Stimulated activated CD8-positive, alpha-beta memory T cell treated with anti-CD3 and anti-CD28 coated beads, Interleukin-4, amount 100 ng/mL, for 24 hours (primary cell): ENCODE data around the gene CACNA2D3.

Experiments used
- DNase-seq: peaks from one replicate; pipeline ENCODE4 v3.0.0-alpha.2; 2020; ENCODE audit warnings: low read depth

CACNA2D3 gene

DNA sequence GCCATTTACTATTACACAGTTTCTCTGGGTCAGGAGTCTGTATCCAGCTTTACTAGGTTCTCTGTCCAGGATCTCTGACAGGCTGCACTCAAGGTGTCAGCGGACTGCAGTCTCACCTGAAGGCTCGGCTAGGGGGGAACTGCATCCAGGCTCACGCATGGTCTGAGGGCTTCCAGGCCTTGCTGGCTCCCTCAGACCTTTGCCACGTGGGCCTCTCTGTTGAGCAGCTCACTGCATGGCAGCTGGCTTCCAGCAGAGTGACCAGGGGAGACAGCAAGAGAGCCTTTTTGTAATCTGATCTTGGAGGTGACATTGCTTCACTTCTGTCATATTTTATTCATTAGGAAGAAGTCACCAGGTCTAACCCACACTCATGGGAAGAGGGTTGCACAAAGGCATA is 152.3 kb downstream of the CACNA2D3 start:
- no peak for DNase-seq

DNA sequence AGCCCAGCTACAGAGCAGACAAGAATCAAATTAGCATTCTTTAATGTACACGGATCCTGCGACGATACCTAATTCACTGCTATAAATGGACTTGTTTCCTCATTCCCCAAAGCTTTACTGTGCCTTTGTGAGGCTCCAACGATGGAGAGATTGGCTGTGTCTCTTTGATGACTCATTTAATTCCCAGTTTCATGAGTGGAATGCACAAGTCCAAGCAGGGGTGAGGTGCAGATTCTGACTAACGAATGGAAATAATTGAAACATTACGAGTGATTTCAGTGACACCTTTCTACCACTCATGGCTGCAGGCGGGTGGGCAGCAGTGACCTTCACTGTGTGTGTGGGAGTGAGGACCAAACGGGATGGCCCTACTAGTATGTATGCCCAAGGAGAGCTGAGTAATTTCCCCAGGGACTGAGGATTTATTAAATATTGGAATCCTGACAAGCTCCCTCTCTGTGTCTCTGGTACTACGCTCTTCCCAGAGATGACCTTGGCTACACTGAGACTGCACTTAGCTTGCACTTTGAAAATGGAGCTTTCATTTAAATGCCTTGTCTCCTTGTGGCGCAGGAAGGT is 156.7 kb downstream of the CACNA2D3 start:
- no peak for DNase-seq

DNA sequence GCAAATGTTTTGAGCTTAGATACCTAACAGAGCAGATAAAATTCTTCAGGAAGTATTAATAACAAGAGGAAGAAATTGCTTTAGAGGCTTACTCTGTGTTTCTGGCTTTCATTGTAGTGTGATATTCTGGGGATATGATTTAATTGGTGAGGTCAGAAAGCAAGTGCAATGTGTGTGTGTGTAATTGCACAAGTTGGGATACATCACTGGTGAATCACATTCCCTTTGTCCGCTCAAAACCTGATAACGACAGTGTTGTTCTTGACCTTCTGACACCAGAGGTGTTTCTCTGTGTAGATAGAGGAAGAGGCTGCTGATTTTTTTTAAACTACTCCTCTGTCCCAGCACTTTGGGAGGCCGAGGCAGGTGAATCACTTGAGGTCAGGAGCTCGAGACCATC is 161.1 kb downstream of the CACNA2D3 start:
- DNase-seq: no peak

DNA sequence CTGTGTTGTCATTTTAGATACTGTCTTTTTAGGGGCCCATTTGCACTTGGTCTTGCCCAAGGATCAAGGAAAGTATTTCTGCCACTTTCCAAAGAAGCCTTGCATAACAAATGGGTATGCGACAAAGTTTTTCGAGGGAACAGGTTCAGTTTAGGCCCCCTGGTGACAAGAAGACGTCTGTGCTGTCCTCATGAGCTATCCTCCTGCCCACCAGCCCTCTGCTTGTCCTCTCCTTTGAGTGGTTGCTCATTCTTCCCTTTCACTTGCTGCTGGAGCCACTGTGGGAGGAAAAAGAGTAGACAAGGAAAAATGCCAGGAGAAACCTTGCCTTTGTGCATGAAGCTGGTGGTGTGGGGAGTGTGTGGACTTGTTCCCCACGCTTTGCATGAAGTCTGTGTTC is 171.9 kb downstream of the CACNA2D3 start:
- DNase-seq: no peak

DNA sequence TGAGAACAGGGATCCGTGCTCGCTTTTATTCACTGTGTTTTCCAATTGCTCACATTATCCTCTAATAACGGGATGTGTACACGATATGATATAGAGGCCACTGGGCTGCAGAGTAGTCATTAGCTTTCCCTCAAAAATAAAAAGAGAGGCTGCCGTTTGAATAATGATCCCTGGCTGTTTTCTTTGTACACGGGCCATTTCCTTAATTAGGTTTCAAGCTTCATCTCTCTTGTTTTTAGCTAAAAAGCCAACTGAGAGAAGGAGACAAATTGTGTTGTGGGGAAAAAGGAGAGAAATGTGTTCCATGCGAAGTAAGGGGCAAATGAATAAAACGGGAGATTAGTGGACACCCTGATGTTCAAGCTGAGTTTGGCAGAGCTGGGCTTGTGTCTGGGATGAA is 174.2 kb downstream of the CACNA2D3 start:
- no peak for DNase-seq

DNA sequence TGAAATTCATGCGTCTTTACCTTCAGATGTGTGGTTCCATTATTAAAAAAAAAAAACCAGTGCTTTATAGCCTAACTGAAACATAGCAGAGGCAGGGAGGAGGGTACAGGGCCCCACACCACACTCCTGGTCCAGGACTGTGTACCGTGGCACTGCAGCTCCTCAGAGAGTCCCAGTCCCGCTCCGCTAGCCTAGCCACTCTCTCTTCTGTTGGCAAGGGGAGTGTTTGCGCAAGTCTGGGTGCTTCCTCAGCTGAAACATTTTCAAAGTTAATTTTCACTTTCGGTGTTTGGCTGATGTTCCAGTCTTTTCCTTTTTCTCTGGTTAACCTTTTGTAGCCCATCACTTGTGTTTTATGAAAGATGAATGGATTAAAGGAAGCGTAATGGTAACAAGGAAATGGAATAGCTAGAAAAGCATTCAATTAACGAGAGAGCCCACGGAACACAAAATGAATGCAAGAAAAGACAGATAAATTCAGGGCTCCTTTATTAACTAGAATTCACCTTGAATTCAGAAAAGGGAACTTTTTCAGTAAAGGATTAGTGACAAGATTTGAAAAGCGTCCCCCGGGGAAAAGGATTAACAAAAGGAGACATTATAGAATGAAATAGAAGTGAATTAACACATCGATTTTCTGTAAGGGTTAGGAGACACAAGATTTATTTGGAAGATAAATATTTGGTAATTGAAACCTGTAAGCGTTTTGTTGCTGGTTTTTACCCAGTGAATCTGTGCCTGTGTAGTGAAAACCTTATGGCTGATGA is 177.0 kb downstream of the CACNA2D3 start:
- no peak for DNase-seq

DNA sequence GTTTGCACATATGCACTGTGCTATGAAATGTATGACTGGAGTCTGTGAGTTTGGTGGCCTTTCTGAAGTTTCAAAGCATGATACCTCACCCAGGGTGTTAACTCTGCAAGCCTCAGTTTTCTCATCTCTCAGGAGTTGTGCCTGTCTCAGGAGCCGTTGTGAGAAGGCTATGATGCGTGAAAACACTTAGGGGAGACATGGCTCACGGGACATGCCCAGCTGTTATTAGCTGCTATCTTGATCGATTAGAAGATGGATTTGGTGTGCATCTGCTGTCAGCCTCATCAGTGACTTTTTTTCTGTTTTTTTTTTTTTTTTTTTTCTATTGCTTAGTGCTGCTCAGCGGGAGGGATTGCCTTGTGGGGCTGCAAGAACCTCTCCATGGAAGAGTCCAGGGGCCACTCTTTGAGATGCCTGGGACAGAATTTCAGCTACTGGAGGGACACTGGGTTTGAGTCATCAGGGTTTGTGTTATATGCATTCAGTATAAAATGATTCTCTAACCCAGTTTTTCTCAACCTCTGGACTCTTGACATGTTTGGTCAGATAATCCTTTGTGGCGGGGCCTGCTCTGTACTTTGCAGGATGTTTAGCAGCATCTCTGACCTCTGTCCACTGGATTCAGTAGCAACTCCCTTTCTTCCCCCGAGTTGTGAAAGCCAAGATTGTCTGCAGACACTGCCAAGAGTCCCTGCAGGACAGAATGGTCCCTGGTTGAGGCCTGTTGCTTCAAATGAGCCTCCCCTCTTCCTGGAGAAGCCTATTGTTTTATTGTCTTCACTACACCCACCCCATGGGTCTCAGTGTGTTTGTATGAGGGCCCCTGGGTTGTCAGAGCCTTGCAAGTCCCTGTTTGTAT is 181.4 kb downstream of the CACNA2D3 start:
- no peak for DNase-seq

DNA sequence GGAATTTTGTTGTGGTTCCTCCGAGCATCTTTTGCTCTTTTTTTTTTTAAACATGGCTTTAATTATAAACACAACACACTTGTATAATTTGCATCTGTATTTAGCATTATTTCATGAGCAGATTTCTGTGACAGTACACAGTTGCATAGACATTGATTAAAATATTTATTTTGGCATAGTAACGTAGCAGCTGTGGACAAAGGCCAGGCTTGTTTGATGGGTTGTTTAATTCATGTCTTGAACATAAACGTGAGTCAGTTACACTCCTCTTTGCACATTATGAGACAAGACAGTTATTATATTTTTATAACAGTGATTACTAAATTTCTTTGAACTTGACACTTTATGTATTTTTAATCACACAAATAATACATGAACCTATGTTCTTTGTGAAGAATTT is 182.5 kb downstream of the CACNA2D3 start:
- no peak for DNase-seq

DNA sequence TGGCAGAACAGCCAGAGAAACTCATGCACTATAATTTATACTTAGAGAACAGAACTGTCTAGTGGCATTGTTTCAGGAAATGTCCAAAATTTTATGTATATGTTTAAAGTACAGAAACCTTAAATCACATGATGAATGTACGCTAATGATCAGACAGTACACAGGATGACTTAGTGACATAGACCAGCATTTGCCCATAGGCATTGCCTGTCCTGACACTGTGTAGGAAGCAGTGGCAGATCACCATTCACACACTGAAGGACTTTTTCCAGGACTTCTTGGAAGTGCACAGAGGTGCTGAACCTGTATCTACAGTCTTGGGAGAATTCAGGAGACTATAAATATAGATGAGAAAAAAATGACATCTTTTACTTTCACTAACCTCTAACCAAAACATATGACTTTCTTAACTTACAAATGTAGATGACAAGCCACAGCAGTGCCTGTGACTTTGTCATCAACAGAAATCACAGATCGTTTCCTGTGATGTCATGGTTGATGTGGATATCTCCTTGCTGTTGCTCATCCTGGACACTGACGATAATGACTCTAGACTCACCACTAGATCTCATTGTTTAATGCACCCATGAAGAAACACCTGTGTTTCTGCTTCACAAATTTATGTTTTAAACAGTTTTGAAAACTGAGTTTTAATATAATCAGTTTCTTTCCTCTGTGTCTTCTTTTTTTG is 183.2 kb downstream of the CACNA2D3 start:
- no peak for DNase-seq

DNA sequence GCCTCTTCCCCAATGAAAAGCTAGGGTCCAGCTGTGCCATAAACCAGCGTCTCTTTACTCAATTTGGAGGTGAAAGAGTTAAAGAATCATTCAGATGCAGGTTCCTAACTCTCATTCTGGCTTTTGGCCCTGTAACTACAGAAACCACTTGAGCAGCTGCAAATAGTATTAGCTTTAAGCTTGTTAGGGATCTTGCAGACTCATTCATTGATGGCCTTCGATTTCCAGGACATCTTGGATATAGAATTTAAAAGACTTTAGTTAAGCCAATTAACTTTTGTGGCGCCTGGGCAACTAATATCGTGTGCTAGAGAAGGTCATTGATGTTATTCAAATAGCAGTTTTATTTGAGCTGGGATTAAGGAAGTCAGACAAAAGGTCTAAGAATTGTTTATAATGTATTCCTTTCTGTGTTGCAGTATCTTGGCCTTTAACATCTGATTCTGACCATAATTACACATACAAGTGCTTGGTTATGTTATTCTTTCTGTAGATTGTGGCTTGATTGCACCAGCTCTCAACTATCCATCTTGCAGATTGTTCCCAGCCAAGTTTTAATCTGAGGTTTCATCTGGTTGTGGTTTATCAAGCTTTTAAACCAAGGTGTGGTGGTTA is 185.3 kb downstream of the CACNA2D3 start:
- no peak for DNase-seq

DNA sequence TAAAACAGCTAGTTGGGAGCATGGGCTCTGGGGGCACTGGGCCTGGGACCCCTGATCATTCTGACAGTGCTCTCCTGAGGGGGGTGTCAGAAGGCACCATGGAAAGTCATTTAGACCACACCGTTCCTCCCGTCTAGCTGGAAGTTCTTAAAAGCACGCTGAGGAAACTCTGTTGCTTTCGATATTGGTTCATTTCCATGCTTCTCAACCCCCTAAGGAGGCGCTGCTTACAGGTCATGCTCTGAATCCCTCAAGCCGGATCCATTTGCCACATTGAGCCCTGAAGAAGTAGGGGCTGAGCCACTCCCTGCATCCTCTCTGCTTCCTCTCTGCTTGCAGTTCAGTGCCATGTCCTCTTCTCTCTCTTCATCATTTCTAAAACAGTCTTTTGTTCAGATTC is 187.2 kb downstream of the CACNA2D3 start:
- no peak for DNase-seq

DNA sequence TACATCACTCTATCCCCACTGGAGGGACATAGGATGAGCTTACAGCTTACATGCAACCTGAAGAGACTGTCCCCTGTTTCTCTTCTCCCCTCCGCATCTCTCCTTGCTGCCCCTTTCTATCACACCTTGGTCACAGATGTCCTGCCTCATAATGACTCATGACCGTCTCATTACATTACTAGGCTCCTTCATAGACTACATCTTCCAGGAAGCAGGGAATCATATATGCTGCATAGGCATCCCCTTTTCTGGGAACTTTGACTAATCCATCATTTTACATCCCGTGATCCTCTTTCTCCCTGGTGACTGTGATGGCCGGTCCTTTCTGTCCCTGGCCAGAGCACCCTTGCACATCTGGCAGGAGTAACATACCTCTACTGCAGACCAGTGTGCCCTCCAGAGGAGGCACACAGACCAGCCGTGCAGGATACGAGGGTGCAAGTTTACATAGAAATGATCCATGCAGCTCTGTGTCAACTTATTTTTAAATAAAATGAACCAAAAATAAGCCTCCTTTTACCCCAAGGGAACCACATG is 188.9 kb downstream of the CACNA2D3 start:
- DNase-seq: no peak

DNA sequence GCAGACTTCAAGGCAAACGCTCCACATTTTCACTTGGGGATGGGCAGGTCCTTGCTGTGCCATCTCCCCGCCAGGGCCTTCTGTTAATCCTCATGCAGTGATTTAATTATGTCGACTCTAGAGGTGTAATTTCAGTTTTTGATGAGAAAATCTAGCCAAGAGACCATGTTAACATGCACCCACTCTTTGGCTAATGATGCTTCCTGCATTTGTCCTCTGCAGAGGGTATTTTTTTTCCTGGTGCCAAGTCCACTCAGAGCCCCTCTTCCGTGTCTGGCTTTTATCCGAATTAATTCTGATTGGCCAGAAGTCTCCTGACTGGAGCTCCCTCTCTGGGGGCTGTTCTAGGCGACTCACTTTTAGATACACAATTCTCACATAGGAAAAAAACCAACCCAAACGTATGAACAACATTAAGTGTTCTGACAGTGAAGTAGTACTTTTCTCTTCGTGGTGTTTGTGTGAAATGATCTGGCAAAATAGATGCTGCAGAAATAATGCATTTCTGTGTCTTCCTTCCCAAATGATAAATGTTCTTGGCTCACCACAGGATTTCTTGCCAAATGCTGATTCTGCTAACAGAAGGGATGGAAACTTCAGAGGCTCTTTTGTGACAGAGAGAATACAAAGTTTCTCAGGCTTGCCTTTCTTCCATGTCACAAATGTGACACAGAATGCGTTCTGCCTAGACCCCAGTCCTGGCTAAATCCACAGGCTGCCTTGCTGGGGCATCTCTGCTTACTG is 190.0 kb downstream of the CACNA2D3 start:
- no peak for DNase-seq

DNA sequence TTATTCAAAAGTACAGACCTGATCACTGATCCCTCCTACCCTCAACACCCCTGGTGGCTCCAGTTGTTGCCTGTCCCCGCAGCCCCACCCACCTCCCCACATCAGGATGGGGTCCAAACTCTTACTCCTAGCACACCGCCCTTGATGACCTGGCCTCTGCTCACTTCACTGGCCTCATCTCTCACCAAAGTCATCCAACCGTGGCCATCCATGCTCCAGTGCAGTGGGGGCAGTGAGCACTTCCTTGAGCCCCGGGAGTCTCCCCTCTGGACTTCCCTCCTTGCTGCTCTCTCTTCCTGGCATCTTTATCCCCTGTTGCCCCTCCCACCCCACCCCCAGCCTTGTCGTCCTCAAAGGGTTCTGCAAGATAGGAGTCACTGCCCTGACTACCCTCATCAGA is 191.1 kb downstream of the CACNA2D3 start:
- DNase-seq: no peak

DNA sequence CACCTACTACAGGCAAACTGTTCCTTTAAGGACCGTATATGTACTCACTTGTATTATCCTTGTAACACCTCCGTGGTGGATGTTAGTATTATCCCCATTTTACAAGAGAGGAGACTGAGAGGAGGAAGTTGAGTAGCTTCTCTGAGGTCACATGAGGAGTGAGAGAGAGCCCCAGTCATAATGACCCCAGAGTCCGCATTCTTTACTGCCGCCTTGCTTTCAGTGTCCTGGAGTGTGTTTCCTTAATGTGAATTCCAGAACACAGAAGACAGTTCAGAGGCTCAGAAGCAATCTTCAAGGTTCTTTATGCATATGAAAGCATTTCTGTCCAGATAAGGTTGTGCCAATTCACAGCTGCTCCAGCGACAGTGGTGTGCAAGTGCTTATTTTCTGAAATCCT is 199.2 kb downstream of the CACNA2D3 start:
- no peak for DNase-seq

DNA sequence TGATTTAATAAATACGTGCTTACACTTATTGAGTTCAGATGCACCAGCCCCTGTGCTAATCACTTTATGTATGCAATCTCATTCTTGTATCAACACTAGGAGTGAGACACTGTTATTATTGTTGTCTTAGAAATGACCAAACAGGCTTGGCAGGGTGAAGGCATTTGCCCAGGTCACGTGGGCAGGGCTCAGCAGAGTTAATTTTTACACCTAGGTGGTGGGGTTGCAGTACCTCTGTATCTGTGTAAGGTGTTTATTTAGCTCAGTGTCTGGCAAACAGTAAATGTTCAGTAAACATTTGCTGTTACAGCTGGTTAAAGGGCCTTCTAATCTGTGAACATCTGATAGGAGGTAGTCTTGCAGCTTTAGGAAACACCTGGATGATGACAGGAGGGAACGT is 200.0 kb downstream of the CACNA2D3 start:
- DNase-seq: no peak

DNA sequence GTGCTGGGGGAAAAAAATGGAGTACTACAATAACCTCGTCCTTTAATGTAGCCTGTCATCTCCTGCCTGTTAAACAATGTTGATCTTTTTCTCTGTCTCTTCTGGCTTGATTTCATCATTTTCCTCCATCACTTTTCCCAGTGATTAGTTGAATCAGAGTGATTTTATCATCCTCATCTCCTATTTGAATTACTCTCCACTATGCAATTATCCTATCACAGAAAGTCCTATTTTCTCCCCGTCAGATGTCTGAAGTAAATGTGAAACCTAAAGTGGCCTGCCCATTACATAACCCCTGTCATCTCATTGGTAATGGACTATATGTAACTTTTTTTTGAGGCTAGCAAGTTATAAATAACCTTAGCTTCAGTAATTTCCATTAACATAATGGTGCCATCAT is 201.8 kb downstream of the CACNA2D3 start:
- no peak for DNase-seq

DNA sequence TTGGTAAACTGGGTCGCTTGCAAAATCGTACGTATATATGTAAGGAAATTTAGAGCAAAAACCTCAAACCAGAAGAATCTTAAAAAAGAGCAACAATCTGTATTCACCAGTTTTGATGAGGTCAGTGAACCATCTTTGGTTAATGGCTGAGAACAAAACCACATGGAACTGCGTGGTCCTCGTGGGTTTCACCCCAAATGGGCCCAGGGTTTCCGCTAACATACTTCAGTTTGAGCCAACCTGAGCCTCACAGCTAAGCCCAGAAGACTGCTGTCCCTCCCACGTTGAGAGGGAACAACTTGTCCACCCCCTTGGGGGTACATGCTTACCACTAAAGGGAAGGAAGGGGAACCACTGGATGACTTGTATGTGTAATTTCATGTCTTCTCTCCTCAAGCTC is 204.6 kb downstream of the CACNA2D3 start:
- no peak for DNase-seq

DNA sequence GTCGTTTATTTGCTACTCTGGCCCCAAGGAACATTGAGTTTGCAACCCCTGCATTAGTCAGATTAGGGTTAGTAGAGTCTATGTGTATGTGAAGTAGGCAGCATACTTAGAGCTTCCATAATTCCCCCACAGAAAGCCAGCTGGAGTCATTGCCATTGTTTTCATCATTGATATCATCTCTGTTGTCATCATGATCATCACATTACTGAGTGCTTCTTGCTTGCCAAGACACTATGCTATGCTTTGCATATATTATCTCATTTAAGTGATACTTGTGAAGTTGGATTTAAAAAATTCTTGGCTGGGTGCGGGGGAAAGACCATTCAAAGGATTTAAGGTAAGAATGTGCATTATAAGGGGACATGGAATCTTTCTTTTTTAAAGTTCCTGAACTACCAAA is 209.0 kb downstream of the CACNA2D3 start:
- no peak for DNase-seq

DNA sequence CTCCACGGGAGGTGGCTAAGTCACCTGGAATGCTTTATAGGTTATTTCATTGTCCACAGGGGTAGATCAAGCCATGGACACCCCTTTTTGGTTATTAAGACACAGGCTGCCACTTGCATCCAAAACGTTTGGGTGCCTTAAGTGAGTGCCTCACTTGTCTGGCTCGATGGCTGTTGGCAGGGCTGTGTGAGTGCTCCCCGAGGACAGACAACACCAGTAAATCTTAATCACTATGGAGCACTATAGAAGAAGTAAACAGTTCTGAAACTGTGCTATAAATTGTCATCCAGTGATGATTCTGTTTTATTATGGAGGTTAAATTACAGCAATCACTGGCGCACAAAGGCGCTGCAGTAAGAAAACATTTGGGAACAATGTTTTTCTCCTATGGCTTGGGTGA is 215.5 kb downstream of the CACNA2D3 start:
- DNase-seq: no peak

DNA sequence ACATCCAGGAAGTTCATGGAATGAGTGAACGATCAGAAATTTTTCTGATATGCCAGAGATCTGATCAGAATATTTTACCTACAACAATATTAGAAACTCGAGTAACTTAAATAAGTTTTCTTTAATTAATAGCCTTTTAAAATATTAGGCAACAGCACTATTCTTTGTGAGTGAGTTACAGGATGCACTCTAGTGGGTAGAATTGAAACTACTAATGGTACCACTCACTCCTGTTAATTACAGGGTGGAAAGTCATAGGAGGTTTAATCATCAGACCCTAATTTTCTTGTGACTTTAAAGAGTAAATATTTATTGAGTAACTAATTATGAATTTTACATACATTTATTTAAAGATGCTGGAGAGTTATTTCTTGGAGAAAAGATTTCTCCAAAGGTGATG is 217.3 kb downstream of the CACNA2D3 start:
- DNase-seq: no peak
